Aorta (tissue), 5 donors: ENCODE measurements around the gene LBHD1. TPM values are rescaled to one million over a fixed set of nuclear protein-coding genes. Genes with fewer than 3 reads are reported as not detected.

Experiments used
- ATAC-seq: fragments of 200-7000 bp; cut with Tn5 transposase; one replicate; pipeline ENCODE4 v1.9.1; 2022; ENCODE audit warnings: moderate library complexity; ENCODE audit not compliant: low FRiP score
- DNase-seq, 2 donors: peaks; one replicate each; pipeline ENCODE4 v3.0.0-alpha.2; 2020
- H3K27ac ChIP-seq, 2 donors: one replicate each; pipeline ENCODE4 v1.5.1; 2013; ENCODE audit warnings: low read length in 2 of 2, mild to moderate bottlenecking in 2 of 2, moderate library complexity in 2 of 2, control low read depth in 1 of 2, inconsistent platforms in 1 of 2, low read depth in 1 of 2
- H3K27me3 ChIP-seq, 2 donors: one replicate each; pipeline ENCODE4 v1.6.1; 2013; ENCODE audit warnings: control low read depth in 1 of 2, low read length in 1 of 2, mild to moderate bottlenecking in 1 of 2, moderate library complexity in 1 of 2; ENCODE audit not compliant: insufficient read depth in 2 of 2, control insufficient read depth in 1 of 2
- H3K36me3 ChIP-seq, 2 donors: one replicate each; pipeline ENCODE4 v1.6.1; 2013; ENCODE audit warnings: control low read depth in 1 of 2, low read length in 1 of 2, mild to moderate bottlenecking in 1 of 2; ENCODE audit not compliant: insufficient read depth in 2 of 2, control insufficient read depth in 1 of 2
- H3K4me1 ChIP-seq, 2 donors: one replicate each; pipeline ENCODE4 v1.6.1; 2013; ENCODE audit warnings: low read length in 2 of 2, control low read depth in 1 of 2, mild to moderate bottlenecking in 1 of 2, moderate library complexity in 1 of 2; ENCODE audit not compliant: insufficient read depth in 2 of 2, control insufficient read depth in 1 of 2
- H3K4me3 ChIP-seq, 2 donors: one replicate each; pipeline ENCODE4 v1.5.1; 2013; ENCODE audit warnings: low read length in 2 of 2, control low read depth in 1 of 2, mild to moderate bottlenecking in 1 of 2
- H3K9me3 ChIP-seq: one replicate; pipeline ENCODE4 v1.6.1; 2013; ENCODE audit warnings: mild to moderate bottlenecking, low read length; ENCODE audit not compliant: control insufficient read depth
- WGBS, 2 donors: extraction: QIAGEN DNeasy Blood & Tissue Kit; methylation state at CpG; one replicate each; pipeline ENCODE4 v1.1.7; 2013; 5-methylcytosine and 5-hydroxymethylcytosine counted together
- intact Hi-C, 2 donors: fragments of 100-400 bp; cut with DNase I; formaldehyde crosslinking; loops; one replicate each; pipeline versions ENCODE4 v1.14.2 to v1.15.0; 2022
- long read RNA-seq, 2 donors: library from polyadenylated mRNA; unstranded; transcript quantifications; one replicate each; pipeline ENCODE4 v2.0.0, GENCODE V29; 2020 to 2021
- polyA plus RNA-seq, 2 donors: library from polyadenylated mRNA; stranded (reverse); fragments of 200-250 nt; gene quantifications; one replicate each; pipeline ENCODE4 v1.2.3, GENCODE V29; 2013
- total RNA-seq, 2 donors: library from RNA; stranded (reverse); fragmentation: NEBNext Ultra II Directional; extraction: Animal tissue kit (Norgen Biotek cat#: 25700); gene quantifications; one replicate each; pipeline ENCODE4 v1.2.1, GENCODE V29; 2021
- donor health status: healthy with polysubstance abuse.
- donor health status: Bipolar disorder and iron deficiency.
- donor health status: DM: no; HTN: no; CAD: no.
- donor health status: DM: no; HTN: no; CAD: no.
- donor health status: DM: yes; HTN: yes; CAD: no.

Gene LBHD1
- 1 to 10 TPM; 3.6 to 8.6 TPM for total RNA-seq
- 1 to 10 TPM; 2.3 to 7.6 TPM for polyA plus RNA-seq
- long read RNA-seq, donor 1, partial matches to known transcripts: 4 of 8 reads
- long read RNA-seq, donor 1, other reads (novel, unspliced or antisense): 2 of 8 reads
- long read RNA-seq, donor 2: 0 reads

GRCh38 chr11:62671608-62672389, at the start of gene LBHD1, which contains the start of gene UQCC3:
Gene LBHD1 (minus strand): TSS chr11:62672267. CDS start chr11:62670031, 2,236 bp downstream.
Gene UQCC3 (plus strand): TSS chr11:62671673. CDS start chr11:62671746, 73 bp downstream.
- Histone ChIP-seq H3K27ac (peak within 1 kb of the TSS; percentile 1 to 63), H3K36me3 (peaks cover 0 to 3% of the 10 kb centered on the region in 2 donors), H3K27me3 (no peaks in the 10 kb centered on the region), H3K9me3 (no peaks in the 10 kb centered on the region), H3K4me3 (peak within 1 kb of the TSS; percentile 61 to 84), H3K4me1 (peaks cover 0 to under 1% of the 10 kb centered on the region in 2 donors)
- intact Hi-C loops: loop anchor here in 1 of 2 donors (5.0 kb wide), 1 partner anchor 36 kb away; the partner anchor contains the start of genes BSCL2 and GNG3
- peak; percentile 92 for ATAC-seq
- DNase-seq: peak; percentile 82 to 89
- 0 to 1% methylated on average over 59 of the region's 59 CpGs for WGBS, 2 donors

GRCh38 chr11:62719302-62719978, 47.4 kb upstream of the LBHD1 start:
- ATAC-seq (no peak), DNase-seq (no peak)
- H3K9me3 ChIP-seq: no peaks in the 10 kb centered on the region
- H3K4me1 ChIP-seq: no peaks in the 10 kb centered on the region
- no peak overlapping the region for H3K27ac ChIP-seq
- intact Hi-C loops: no loop called here
- WGBS, 2 donors: 81 to 82% methylated on average over 2 of the region's 2 CpGs
- H3K4me3 ChIP-seq: no peak overlapping the region
- no peaks in the 10 kb centered on the region for H3K27me3 ChIP-seq
- peaks cover 16 to 21% of the 10 kb centered on the region in 2 donors for H3K36me3 ChIP-seq

DNA sequence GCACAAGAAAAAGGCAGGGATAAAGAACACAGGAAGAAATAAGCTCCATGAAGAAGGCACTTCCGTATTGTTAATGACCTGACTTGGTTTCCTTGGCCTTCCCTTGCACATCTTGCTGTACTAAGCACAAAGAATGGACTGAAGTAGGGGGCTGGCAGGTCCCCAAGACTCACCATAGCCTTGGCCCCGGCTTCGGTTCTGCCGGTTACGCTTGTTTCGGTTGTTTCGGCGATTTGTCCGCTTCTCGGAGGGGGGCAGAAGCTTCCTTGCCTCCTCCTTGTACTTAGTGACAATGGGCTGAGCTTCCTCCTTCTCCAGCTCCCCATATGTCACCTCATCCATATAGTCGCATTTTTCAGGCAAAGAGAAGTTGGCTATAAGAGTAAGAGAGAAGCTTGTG, 44.7 kb upstream of the LBHD1 start:
- intact Hi-C loops: no loop called here
- Histone ChIP-seq H3K9me3 (no peaks in the 10 kb centered on the region), H3K4me3 (no peak overlapping the region), H3K4me1 (no peaks in the 10 kb centered on the region), H3K27me3 (no peaks in the 10 kb centered on the region), H3K36me3 (peaks cover 14 to 23% of the 10 kb centered on the region in 2 donors), H3K27ac (no peak overlapping the region)
- DNase-seq (no peak), ATAC-seq (no peak)
- 83 to 86% methylated on average over 11 of the region's 11 CpGs for WGBS, 2 donors

DNA sequence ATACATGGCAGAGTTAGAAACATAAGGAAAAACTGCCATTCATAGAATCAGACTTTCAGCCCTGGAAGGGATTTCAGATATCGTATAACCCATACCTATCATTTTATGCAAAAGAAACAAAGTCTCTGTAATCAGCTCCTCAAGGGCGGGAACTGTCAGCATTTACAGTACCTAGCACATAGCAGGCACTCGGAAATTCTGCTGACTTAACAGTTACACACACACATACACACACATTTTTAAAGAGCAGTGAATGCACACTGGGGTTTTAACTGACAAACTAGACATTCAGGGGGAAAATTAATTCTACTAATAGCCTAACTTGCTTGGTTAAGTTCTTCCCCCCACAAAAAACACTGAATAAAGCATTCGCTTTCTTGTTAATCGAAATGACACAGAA, 44.1 kb upstream of the LBHD1 start:
- Histone ChIP-seq H3K27ac (no peak overlapping the region), H3K4me1 (no peaks in the 10 kb centered on the region), H3K4me3 (no peak overlapping the region), H3K27me3 (no peaks in the 10 kb centered on the region), H3K36me3 (peaks cover 9 to 23% of the 10 kb centered on the region in 2 donors), H3K9me3 (no peaks in the 10 kb centered on the region)
- DNase-seq (no peak), ATAC-seq (no peak)
- intact Hi-C loops: no loop called here
- 83 to 87% methylated on average over 5 of the region's 5 CpGs for WGBS, 2 donors

GRCh38 chr11:62715150-62716130, 43.4 kb upstream of the LBHD1 start:
- ATAC-seq (no peak), DNase-seq (no peak)
- Histone ChIP-seq H3K27ac (no peak overlapping the region), H3K27me3 (no peaks in the 10 kb centered on the region), H3K36me3 (peaks cover 9 to 23% of the 10 kb centered on the region in 2 donors), H3K9me3 (no peaks in the 10 kb centered on the region), H3K4me1 (no peaks in the 10 kb centered on the region), H3K4me3 (no peak overlapping the region)
- 88% methylated on average over 22 to 24 of the region's 24 CpGs for WGBS, 2 donors
- intact Hi-C loops: no loop called here

DNA sequence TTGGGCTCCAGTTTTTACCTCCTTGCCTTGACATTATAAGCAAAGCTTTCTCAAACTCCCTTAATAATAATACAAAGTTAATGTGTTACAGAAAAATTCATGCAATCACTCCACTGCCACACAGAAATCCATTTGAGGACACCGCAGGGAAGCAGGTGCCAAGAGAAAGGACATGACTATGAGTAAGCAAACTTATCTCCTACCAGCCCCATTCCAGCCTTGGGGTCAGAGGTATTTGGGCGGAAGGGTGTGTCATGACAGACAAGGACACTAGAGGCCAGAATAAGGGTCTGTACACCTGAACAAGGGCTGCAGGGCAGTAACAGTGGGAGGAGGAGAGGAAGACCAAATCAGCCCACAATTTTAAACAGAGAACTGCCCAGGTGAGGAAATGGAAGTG, 41.3 kb upstream of the LBHD1 start:
- Histone ChIP-seq H3K4me1 (no peaks in the 10 kb centered on the region), H3K36me3 (peaks cover 5 to 22% of the 10 kb centered on the region in 2 donors), H3K27me3 (no peaks in the 10 kb centered on the region), H3K27ac (no peak overlapping the region), H3K4me3 (no peak overlapping the region), H3K9me3 (no peaks in the 10 kb centered on the region)
- intact Hi-C loops: no loop called here
- DNase-seq: peak in 1 of 2 donors; percentile 14
- WGBS, 2 donors: 79 to 80% methylated on average over 2 of the region's 2 CpGs
- no peak for ATAC-seq

DNA sequence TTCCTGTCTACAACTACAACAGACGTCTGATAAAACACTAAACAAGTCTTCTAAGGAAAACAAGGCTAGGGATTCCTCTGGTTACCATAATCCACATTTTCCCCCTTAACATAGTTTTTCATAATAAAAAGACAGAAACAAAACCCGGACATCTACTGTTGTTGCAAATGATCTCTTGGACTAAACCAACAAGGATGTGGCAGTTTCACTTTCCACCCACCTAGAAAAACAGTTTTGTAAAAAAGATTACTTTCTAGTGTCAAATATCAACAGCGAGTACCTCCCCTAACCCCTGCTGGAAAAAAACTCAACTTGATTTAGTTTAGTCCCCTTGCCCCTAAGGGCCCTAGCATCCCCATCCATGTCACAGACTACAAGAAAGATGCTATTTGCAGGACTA, 40.8 kb upstream of the LBHD1 start:
- Histone ChIP-seq H3K27ac (no peak overlapping the region), H3K4me1 (no peaks in the 10 kb centered on the region), H3K27me3 (no peaks in the 10 kb centered on the region), H3K4me3 (no peak overlapping the region), H3K36me3 (peaks cover 4 to 21% of the 10 kb centered on the region in 2 donors), H3K9me3 (no peaks in the 10 kb centered on the region)
- ATAC-seq (no peak), DNase-seq (no peak)
- intact Hi-C loops: no loop called here
- 53% methylated on average over 3 of the region's 3 CpGs for WGBS, 2 donors

DNA sequence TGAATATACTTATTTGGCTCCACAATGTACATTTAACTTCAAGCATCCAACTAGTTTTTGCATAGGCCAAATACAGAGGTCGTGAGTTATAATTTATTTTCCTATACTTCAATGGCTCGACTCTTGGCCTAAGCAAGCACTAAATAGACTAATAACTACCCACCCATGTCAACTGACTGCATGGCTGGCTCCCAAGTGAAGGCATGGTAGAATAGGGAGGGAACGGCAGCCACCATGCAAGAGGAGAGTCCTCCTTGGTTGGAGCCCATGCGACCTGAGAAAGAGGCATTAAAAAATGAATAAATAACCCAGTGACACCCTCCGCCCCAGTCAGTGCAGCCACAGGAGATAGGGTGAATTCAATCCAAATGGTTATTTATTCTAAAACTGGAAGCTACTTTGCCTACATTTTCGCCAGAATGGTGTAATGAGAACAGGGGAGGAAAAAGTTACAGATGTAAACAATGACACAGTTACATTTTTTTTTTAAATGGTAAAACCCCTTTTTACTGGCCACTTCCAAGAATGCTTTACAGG, 40.3 kb upstream of the LBHD1 start:
- Histone ChIP-seq H3K36me3 (peaks cover 3 to 19% of the 10 kb centered on the region in 2 donors), H3K27me3 (no peaks in the 10 kb centered on the region)

More for the DNA sequence above, 40.3 kb upstream of the LBHD1 start:
- Histone ChIP-seq H3K4me3 (no peak overlapping the region), H3K4me1 (no peaks in the 10 kb centered on the region), H3K27ac (no peak overlapping the region), H3K9me3 (no peaks in the 10 kb centered on the region)
- peak in 1 of 2 donors; percentile 6 for DNase-seq
- ATAC-seq: no peak
- 70 to 71% methylated on average over 6 of the region's 6 CpGs for WGBS, 2 donors
- intact Hi-C loops: no loop called here
